Measurements from ENCODE around the gene KIRREL3.

The KIRREL3 gene

DNA sequence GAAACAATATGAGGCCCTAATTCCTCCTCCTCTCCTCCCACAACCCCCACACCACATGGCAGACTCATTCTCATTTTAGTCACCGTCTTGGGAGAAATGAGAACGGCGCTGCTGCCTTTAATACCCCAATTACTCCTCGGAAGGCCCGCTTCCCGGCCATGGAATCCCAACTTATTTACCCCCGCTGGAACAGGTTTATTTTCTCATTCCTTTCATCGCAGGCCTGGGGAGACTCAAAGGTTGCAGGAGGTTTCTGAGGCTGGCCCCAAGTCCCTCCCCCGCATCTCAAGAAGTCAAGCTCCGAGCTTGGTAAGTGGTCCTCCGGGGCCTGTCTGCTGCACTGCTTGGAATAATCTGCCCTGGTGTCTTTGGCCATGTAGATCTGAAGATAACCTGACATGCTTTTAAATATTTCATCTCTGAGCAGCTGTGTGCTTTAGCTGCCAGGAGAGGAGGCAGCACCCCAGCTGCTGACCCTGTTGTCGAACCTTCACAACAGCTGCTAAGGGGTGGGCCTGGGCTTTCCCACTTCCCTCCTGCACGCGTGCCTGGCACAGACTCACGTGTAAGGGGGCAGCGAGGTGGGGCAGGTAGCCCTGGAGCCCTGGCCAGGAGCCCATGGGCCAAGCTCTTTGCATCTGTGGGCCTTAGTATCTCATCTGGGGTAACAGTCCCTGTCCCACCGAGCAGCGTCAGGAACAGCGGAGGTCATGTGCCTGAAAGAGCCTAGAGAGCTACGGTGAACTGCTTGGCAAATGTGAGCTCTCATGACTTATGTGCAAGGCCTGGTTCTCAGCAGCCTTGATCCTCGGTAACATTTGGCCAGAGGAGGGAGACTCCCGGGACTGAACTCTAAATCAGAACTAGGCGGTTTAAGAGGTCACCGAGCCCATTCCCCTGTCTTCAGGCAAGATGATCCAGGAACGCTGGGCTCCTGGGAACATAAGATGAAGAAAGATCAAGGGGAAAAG is 480.5 kb downstream of the KIRREL3 start:
- in situ Hi-C loops (cut with MboI; ENCODE audit: low sequenced_read_pairs), result no loop called here

DNA sequence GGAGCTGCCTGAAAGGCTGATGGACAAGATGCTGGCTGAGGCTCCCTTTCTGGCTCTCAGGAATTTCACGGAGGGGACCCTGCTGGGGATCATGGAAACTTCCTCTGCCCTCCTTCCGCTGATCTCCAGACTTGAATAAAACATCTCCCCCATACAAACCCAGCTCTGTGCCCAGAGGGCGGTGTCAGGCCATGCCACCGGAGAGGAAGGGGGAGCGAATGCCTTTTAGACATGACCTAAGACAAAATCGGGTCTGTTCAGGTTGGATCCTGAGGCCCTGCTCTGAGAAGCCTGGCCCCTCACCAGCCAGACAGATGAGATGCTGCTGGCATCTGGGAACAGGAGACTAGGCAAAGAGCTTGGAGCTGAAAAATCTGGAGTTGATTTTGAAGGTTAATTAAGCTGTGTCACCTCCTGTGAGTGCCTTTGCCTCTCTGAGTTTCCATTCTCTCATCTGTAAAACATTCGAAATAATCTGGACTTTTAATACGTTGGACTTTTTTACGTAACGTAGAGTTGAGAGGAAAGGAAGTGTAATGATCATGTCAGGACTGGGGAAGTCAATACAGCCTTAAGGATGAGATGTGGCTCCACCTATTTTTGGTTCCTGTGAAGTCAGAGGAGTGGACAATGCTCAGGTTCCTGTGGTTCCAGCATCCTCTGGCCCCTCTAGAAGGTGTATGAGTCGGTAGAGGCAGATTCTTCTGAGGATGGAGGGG is 481.4 kb downstream of the KIRREL3 start:
- in situ Hi-C loops (cut with MboI; ENCODE audit: low sequenced_read_pairs), result no loop called here

DNA sequence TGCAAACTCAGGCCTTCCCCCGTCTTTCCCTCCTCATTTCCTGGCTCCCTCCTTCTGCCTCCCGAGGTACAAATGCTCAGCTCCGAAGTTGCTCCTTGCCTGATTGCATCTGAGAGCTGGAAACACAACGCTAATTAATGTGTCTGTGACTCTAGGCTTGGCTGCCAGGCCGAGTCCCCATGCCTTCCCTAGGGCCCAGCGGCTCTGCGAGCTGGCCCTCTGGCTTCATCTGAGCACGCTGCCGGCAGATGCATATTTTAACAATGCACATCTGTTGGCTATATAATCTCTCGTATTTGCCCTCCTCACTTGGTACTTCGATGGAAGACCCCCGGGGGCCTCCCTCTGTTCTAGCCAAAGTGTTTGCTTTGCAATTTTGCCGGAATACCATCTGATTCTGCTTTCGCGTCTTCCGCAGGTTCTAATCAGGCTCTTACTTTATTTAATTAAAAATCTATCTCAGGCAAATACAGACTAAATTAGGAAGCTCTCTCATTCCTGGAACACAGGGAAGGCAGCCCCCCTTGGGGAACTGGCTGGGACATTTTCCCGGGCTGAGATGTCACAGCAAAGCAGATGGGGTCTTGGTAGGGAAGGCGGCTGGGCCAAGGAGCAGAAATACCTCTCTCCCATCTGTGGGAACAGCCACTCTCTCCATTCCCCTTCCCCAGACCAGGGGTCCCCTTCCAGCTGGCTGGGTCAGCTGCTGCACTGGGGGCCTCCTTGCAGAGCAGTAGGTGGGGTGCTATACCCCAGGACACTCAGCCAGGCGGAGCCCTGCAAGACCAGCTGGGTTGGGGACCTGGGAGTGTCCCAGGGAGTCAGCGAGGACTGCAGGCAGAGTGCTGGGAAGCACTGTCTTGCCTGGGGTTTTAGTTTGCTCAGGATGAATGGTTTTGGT is 482.2 kb downstream of the KIRREL3 start:
- in situ Hi-C loops (cut with MboI; ENCODE audit: low sequenced_read_pairs), result no loop called here

- in situ Hi-C loops (cut with MboI; ENCODE audit: low sequenced_read_pairs), result no loop called here
Observed at GRCh38 chr11:126515501-126515900, 485.1 kb downstream of the KIRREL3 start.

DNA sequence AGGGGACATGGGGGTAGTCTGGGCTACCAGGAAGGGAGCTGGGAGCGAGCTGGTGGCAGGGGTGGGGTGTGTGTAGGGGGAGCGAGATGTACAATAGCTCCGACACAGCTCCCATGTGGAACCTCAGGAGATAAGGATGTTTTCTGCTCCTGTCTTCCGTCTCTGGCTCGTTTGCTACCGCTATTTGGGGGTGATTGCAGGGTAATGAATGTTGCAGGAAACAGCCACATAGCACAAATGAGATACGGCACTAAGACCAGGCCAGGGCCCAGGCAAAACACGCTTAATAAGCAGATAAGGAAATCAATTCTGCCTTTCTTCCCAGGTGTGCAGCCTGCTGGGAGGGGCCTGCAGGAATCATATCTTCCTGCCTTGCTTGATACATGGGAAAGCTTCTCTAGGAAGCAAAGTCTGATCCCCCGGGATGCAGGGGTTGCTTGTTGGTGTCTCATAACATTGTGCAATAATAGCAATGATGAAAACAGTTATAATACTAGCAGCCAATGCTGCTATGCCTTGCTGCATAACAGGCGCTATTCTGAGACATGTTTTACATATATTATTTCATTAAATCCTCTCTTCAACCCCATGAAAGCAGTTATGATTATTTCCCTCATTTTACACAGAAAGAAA is 486.4 kb downstream of the KIRREL3 start:
- in situ Hi-C loops (cut with MboI; ENCODE audit: low sequenced_read_pairs), result no loop called here

DNA sequence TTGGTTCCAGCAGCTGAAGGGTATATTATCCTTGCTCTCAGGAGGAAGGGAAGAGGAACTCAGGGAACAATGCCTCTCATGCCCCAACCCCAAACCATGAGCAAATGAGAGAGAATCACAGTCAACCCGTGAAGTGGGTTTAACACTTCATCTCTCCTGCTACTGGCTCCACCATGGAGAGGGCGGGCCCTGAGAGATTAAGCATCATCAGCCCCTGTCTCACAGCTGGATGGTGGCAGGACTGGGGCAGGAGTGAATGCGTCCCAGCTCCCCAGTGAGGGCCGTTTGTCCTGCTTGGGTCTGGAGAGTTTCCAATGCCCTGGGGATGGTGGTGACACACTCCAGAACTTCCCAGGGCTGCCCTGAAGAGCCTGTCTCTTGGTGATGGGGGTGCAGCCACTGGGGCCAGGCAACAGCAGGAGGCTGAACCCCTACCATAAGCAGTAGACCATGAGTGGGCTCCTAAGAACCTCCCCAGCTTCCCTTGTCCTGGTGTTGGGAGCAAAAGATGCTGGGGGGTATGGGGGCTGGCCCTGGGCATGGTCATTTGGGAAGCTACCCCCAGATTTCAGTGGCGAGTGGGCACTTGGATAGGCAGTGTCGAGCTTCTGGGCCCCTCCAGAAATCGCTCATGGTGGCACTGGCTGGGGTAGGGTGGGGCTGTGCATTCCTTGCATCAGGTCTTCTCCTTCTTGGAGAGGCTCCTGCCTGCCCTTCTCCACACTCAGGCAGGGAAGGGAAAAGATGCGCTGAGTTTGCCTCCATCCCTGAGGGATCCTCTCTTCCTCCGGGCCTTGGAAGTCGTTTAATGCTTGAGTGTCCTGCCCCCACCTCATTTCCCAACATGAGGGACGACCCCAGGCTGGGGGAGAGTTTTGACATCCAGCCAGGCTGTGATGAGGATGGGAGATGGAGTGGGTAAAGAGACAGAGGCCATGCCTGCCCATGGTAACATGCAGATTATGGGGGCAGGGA is 487.5 kb downstream of the KIRREL3 start:
- in situ Hi-C loops (cut with MboI; ENCODE audit: low sequenced_read_pairs), result no loop called here

DNA sequence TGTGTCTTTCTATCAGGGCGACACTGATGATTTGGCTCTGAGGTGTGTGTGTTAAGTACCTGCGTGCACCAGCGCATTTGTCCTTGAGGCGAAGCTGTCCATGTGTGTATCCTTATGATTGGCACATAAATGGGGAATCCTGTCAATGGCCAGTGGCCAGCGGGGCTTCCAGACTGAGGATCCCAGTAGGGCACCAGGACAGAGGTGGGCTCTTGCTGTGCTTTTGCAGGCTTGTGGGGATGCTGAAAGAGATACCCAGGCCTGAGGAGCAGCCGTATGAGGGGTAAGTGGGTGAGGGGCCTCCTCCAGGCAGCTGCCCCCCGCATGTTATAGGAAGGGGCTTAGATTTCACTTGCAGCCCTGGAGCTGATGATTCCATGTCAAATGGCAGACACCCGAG is 488.3 kb downstream of the KIRREL3 start:
- in situ Hi-C loops (cut with MboI; ENCODE audit: low sequenced_read_pairs), result no loop called here

DNA sequence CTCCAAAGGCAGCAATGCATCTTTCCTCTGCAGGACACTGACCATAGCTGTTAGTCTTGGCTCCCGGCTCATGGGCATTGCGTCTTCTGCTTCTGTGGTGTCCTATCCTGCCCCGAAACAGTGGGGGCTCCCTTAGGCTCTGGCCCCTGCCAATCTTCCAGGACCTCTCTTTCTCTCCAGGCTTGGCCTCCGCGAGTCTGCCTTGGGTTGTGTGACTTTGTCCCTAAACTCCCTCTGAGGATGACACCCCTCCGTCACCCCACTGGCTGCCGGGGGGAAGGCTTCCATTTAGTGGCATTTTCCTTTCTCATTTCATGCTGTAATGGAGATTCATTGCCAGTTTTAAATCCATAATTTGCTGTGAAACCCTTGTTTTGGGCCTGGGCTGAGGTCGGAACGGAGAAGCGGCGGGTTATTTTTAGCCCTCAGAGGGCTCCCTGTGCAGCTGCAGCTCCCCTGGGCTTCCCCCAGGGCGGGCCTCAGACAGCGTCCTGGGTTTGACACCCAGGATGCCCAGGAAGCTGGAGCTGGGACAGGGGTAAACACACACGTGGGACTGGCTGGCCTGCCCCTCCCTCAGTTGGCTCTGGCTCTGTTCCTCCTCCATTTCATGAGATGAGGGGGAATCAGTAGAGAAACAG is 489.0 kb downstream of the KIRREL3 start:
- in situ Hi-C loops (cut with MboI; ENCODE audit: low sequenced_read_pairs), result no loop called here

DNA sequence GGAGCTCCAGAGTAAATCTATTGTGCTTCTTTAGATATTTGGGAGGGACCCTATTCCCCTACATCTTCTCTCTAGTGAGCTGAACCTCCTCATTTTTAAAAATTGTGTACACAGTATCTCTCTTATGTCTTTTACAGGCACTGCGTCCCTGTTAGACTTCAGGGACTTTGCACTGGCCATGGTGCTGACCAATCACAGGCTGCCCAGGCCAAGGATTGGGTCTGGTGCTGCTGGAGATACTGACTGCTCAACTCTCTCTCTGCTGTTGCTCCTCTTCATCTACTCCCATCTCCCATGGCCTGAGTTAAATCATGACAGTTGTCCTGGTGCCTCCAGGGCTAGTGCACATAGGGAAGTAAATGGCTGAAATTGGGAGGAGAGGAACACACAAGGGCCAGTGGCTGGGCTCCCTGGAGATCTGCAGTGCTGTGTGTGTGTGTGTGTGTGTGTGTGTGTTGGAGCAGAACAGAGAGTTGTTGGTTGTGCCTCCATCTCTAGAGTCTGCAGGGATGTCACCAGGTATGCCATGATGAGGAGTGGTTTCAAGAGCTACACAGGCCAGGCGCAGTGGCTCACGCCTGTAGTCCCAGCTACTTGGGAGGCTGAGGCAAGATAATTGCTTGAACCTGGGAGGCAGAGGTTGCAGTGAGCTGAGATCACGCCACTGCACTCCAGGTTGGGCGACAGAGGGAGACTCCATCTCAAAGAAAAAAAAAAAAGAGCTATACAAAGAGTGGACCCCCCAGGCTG is 489.8 kb downstream of the KIRREL3 start:
- in situ Hi-C loops (cut with MboI; ENCODE audit: low sequenced_read_pairs), result no loop called here

GRCh38 chr11:126507646-126508045 is 492.9 kb downstream of the KIRREL3 start:
- in situ Hi-C loops (cut with MboI; ENCODE audit: low sequenced_read_pairs), result no loop called here

DNA sequence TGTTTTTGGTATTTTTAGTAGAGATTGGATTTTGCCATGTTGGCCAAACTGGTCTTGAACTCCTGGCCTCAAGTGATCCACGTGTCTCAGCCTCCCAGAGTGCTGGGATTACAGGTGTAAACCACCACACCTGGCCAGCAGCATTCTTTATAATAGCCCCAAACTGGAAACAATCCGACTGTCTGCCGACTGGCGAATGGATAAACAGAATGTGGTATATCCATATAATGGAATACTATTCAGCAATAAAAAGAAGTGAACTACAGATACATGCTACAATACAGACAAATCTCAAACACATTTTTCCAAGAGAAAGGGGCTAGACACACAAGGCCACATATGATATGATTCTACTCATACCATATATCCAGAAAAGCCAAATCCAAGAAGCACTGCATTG is 493.8 kb downstream of the KIRREL3 start:
- in situ Hi-C loops (cut with MboI; ENCODE audit: low sequenced_read_pairs), result no loop called here

- in situ Hi-C loops (cut with MboI; ENCODE audit: low sequenced_read_pairs), result no loop called here
Observed at GRCh38 chr11:126502982-126503381, 497.6 kb downstream of the KIRREL3 start.

DNA sequence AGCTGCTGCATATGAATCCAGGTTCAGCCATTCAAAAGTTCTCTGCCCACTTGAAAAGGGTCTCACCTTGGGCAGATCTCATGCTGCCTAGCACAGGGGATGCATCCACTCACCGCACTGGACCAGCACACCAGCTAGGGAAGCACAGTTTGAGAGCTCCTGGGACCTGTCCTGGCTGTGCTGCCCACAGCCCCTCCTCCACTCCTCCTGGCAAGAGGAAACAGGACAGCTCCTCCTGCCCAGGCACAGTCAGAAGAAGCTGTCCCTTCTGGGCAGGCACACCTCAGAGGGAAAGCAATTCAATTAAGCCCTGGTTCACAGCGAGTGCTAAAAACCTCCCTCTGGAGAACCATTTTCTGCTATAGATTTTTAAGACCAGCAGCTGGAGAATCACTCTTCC is 498.4 kb downstream of the KIRREL3 start:
- in situ Hi-C loops (cut with MboI; ENCODE audit: low sequenced_read_pairs), result no loop called here

DNA sequence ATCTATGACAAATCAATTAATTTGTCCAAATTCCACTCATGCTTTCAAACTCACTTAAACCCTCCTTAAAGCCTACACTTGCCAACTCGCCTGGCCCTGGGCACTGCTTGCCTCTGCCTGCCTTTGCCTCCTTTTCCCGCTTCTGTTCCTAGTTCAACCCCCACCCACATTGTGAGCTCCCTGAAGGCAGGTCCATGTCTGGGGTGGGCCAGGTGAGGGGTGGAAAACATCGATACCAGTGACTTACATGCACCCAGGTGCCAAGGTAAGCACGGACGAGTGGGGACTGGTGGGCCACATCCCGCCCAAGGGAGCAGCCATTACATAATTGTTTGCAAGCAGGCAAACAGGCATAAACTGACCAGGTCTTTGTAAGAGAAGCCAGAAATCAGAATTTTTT is 498.9 kb downstream of the KIRREL3 start:
- in situ Hi-C loops (cut with MboI; ENCODE audit: low sequenced_read_pairs), result no loop called here

DNA sequence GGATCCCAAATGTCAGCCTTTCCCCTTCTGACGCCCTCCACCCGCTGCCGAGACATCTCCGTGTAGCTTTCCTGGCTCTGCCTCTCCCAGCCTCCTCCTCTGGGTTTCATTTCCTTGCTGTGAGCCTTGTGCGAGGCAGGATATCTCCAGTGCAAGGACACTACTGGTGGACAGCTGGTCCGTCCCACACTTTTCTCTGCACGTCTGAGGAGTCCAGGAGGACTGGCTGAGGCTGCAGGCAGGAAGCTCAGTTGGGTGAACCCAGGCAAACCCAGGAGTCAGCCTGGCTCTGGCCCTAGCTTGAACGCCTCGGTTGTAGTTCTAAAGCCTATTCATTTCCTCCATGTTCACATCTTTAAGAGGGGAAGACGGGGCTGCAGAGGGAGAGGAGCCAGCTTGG is 499.6 kb downstream of the KIRREL3 start:
- in situ Hi-C loops (cut with MboI; ENCODE audit: low sequenced_read_pairs), result no loop called here

DNA sequence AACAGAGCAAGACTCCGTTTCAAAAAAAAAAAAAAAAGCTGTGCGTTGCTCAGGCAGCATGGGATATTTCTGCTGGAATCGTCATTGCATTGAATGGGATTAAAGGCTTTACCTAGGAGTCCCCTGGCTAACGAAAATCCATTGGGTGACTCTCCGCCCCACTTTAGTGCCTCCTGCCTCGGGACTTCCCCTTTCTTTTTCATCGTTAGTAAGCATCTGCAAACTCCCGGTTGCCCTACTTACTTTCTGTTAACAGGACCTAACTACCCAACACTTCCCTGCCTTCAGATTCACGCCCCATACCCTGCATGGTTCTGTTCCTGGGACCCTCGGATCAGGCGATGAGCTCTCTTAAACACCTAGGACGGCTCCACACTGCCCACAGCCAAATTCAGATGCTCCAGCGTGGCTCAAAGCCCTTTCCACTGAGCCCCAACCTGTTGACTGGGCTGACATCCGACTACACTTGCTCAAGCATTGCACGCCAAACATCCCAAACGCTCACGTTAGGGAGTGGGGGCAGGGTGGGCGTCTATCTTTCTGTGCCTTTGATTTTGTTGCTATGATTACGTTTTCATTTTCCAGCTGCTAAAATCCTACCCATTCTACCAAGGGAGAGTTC is 501.3 kb downstream of the KIRREL3 start:
- in situ Hi-C loops (cut with MboI; ENCODE audit: low sequenced_read_pairs), result no loop called here

GRCh38 chr11:126498281-126498680 is 502.3 kb downstream of the KIRREL3 start:
- in situ Hi-C loops (cut with MboI; ENCODE audit: low sequenced_read_pairs), result no loop called here

DNA sequence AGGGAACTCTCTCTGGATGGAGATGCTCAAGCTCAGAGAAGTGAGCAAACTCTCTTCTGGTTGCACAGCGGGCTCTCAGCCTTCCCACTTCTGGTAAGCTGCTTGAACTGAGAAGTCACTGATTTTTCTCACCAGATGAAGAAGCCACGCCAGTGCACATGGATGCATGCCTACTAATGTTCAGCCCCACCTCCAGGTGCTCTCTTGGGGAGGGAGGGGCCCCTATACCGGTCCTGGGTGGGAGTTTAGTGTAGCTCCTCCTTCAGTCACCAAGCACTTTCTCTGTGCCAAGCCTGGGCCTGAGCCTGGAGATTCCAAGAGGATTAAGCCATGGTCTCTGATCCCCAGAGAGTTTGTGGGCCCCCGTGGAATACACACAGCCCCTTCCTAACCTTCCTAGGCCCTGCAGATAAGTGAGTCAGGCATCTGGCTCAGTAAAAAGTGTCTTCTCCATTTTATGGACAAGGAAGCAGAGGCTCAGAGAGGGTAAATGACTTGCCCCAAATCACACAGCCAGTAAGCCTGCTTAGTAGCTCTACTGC is 502.9 kb downstream of the KIRREL3 start:
- in situ Hi-C loops (cut with MboI; ENCODE audit: low sequenced_read_pairs), result no loop called here
